Measurements from ENCODE around the gene GPANK1. TPM values are rescaled to one million over a fixed set of nuclear protein-coding genes. Genes with fewer than 3 reads are reported as not detected.

GPANK1 gene
- total and polyA plus RNA-seq, 2 of the 13 experiments (the other 11 are each of a cell fraction or from before 2014, with no cell fraction given) = 15.4 to 22.8 TPM

DNA sequence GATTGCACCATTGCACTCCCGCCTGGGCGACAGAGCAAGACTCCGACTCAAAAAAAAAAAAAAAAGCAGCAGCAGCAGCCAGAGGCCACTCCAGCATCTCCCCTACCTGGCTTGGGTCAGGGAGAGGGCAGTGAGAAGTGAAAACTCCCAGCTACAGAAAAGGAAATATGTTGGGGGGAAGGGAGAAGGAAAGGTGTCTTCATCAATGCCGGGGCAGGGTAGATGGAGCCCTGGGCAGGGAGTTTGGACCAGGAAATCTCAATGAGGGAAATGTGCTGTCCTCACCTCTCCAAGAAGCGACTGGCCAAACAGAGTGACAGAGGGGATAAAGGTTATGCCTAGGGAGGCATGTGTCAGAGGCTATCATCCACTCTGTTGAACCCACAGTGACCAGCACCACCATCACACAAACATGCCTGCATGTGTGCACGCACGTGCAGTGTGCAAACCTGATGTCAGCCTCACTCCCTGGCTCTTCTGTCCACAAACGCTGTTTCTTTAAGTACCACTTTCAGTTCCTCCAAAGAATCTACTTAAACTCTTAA is 50.6 kb downstream of the GPANK1 start (continued):
- TF ChIP-seq, protein P1, sequence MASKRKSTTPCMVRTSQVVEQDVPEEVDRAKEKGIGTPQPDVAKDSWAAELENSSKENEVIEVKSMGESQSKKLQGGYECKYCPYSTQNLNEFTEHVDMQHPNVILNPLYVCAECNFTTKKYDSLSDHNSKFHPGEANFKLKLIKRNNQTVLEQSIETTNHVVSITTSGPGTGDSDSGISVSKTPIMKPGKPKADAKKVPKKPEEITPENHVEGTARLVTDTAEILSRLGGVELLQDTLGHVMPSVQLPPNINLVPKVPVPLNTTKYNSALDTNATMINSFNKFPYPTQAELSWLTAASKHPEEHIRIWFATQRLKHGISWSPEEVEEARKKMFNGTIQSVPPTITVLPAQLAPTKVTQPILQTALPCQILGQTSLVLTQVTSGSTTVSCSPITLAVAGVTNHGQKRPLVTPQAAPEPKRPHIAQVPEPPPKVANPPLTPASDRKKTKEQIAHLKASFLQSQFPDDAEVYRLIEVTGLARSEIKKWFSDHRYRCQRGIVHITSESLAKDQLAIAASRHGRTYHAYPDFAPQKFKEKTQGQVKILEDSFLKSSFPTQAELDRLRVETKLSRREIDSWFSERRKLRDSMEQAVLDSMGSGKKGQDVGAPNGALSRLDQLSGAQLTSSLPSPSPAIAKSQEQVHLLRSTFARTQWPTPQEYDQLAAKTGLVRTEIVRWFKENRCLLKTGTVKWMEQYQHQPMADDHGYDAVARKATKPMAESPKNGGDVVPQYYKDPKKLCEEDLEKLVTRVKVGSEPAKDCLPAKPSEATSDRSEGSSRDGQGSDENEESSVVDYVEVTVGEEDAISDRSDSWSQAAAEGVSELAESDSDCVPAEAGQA (IDR thresholded peaks at IDR 0.05; ENCODE audit: low read depth) = no peak
- TF ChIP-seq, protein P1 (CRISPR knock-in tag; IDR thresholded peaks at IDR 0.05; ENCODE audit: borderline replicate concordance) = no peak
- TF ChIP-seq NFRKB (IDR thresholded peaks at IDR 0.05) (no peak), BCL6 (CRISPR knock-in tag; IDR thresholded peaks at IDR 0.05) (no peak), SMYD3 (CRISPR knock-in tag; IDR thresholded peaks at IDR 0.05) (peak; percentile 54; the same call in 1 of the 2 replicates), MXI1 (IDR thresholded peaks at IDR 0.05; ENCODE audit: borderline replicate concordance, low read depth, low read length) (peak; percentile 61; the same call in 1 of the 3 replicates), MLXIP (CRISPR knock-in tag; IDR thresholded peaks at IDR 0.05; ENCODE audit: borderline replicate concordance) (no peak), ZNF75D (CRISPR knock-in tag; IDR thresholded peaks at IDR 0.05; ENCODE audit: borderline replicate concordance) (no peak), ZNF530 (CRISPR knock-in tag; IDR thresholded peaks at IDR 0.05; ENCODE audit: low read depth) (no peak), NFIB (CRISPR knock-in tag; IDR thresholded peaks at IDR 0.05; ENCODE audit: borderline replicate concordance) (no peak), TEAD3 (CRISPR knock-in tag; optimal IDR thresholded peaks at IDR 0.05; ENCODE audit: borderline replicate concordance) (no peak), XBP1 (CRISPR knock-in tag; IDR thresholded peaks at IDR 0.05) (no peak), DMAP1 (CRISPR knock-in tag; IDR thresholded peaks at IDR 0.05) (no peak), ZSCAN21 (CRISPR knock-in tag; IDR thresholded peaks at IDR 0.05; ENCODE audit: borderline replicate concordance) (no peak), ZNF564 (CRISPR knock-in tag; IDR thresholded peaks at IDR 0.05) (no peak)
- TF ChIP-seq, protein P2, sequence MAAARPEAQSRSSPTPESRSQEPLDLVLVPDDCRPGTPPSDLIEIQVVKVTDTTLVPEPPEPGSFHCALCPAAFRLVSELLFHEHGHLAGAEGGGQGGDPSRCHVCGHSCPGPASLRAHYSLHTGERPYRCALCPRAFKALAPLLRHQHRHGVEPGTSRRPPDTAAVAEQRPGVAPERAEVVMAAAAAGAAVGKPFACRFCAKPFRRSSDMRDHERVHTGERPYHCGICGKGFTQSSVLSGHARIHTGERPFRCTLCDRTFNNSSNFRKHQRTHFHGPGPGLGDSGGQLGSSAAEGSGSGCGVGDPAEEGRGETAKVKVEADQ (CRISPR knock-in tag; IDR thresholded peaks at IDR 0.05; ENCODE audit: borderline replicate concordance) = 0 out of 2 replicates have a peak, but pooled peaks have one; percentile 44
- TF ChIP-seq, protein P3, sequence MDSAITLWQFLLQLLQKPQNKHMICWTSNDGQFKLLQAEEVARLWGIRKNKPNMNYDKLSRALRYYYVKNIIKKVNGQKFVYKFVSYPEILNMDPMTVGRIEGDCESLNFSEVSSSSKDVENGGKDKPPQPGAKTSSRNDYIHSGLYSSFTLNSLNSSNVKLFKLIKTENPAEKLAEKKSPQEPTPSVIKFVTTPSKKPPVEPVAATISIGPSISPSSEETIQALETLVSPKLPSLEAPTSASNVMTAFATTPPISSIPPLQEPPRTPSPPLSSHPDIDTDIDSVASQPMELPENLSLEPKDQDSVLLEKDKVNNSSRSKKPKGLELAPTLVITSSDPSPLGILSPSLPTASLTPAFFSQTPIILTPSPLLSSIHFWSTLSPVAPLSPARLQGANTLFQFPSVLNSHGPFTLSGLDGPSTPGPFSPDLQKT (CRISPR knock-in tag; IDR thresholded peaks at IDR 0.05; ENCODE audit: borderline replicate concordance) = no peak
- TF ChIP-seq, protein P4, sequence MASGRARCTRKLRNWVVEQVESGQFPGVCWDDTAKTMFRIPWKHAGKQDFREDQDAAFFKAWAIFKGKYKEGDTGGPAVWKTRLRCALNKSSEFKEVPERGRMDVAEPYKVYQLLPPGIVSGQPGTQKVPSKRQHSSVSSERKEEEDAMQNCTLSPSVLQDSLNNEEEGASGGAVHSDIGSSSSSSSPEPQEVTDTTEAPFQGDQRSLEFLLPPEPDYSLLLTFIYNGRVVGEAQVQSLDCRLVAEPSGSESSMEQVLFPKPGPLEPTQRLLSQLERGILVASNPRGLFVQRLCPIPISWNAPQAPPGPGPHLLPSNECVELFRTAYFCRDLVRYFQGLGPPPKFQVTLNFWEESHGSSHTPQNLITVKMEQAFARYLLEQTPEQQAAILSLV (CRISPR knock-in tag; IDR thresholded peaks at IDR 0.05; ENCODE audit: borderline replicate concordance) = no peak

All from HepG2 (cell line).